SU-DHL-6 (cell line): ENCODE measurements around the gene RAB3GAP1.

ENCODE experiments used
- H2AFZ ChIP-seq: fragments of 200-600 bp; sonication (generic); 2 replicates; pipeline ENCODE4 v1.6.1; 2014; ENCODE audit warnings: low read depth, mild to moderate bottlenecking, moderate library complexity, mixed read lengths, antibody characterized with exemption, low read length; ENCODE audit not compliant: severe bottlenecking
- H3F3A ChIP-seq: fragments of 200-600 bp; shearing (Covaris generic); 2 replicates; pipeline ENCODE4 v1.6.0; 2016; ENCODE audit warnings: antibody characterized with exemption, mild to moderate bottlenecking; ENCODE audit not compliant: insufficient read depth
- H3K27ac ChIP-seq: fragments of 200-600 bp; sonication (generic); 2 replicates; pipeline ENCODE4 v1.5.1; 2016; ENCODE audit warnings: low read depth, mild to moderate bottlenecking, low read length, moderate library complexity, mixed read lengths
- H3K27me3 ChIP-seq: fragments of 200-600 bp; sonication (generic), shearing (Covaris generic); 2 replicates; pipeline ENCODE4 v1.6.0; 2014; ENCODE audit warnings: mild to moderate bottlenecking, low read length
- H3K36me3 ChIP-seq: fragments of 200-600 bp; sonication (generic); 2 replicates; pipeline ENCODE4 v1.6.1; 2014; ENCODE audit warnings: mild to moderate bottlenecking, low read length, mixed read lengths
- H3K4me2 ChIP-seq: fragments of 300-600, 200-600 bp; shearing (Covaris generic), sonication (generic); 2 replicates; pipeline ENCODE4 v1.6.0; 2014; ENCODE audit warnings: low read length, low read depth, mild to moderate bottlenecking; ENCODE audit not compliant: poor library complexity, severe bottlenecking
- H3K4me3 ChIP-seq: fragments of 200-600 bp; sonication (generic); 2 replicates; pipeline ENCODE4 v1.5.1; 2014; ENCODE audit warnings: antibody characterized with exemption, low read length, mild to moderate bottlenecking, mixed read lengths; ENCODE audit not compliant: insufficient read depth, poor library complexity, severe bottlenecking
- H3K79me2 ChIP-seq: fragments of 200-600 bp; sonication (generic); 2 replicates; pipeline ENCODE4 v1.6.1; 2014; ENCODE audit warnings: mild to moderate bottlenecking, low read length, moderate library complexity; ENCODE audit not compliant: insufficient read depth
- H3K9ac ChIP-seq: fragments of 200-600 bp; sonication (generic); 2 replicates; pipeline ENCODE4 v1.7.0; 2014; ENCODE audit warnings: mild to moderate bottlenecking, low read length
- H3K9me2 ChIP-seq: fragments of 200-600 bp; sonication (generic); replicated peaks from 2 replicates; pipeline ENCODE4 v1.6.1; 2014; ENCODE audit warnings: low read length; ENCODE audit not compliant: insufficient read depth
- H3K9me3 ChIP-seq: fragments of 200-600 bp; sonication (generic); 2 replicates; pipeline ENCODE4 v1.6.1; 2014; ENCODE audit warnings: low read length, mixed read lengths; ENCODE audit not compliant: insufficient read depth
- H4K20me1 ChIP-seq: fragments of 200-600 bp; sonication (generic); 2 replicates; pipeline ENCODE4 v1.6.1; 2014; ENCODE audit warnings: low read depth, mild to moderate bottlenecking, antibody characterized with exemption, low read length, moderate library complexity, mixed read lengths
- EZH2phosphoT487 ChIP-seq: fragments of 200-600 bp; sonication (generic), shearing (Covaris generic); conservative IDR thresholded peaks from 2 replicates; pipeline ENCODE4 v1.6.1; 2018; ENCODE audit warnings: mild to moderate bottlenecking, antibody characterized with exemption, low read length, moderate library complexity, mixed read lengths
- TF ChIP-seq, protein P1 (sequence below): fragments of 200-600 bp; sonication (generic); IDR thresholded peaks from one replicate; pipeline ENCODE4 v1.5.1; 2017; ENCODE audit warnings: antibody characterized with exemption, mild to moderate bottlenecking, low read length, moderate library complexity; ENCODE audit not compliant: insufficient read depth, poor library complexity, severe bottlenecking

The RAB3GAP1 gene

GRCh38 chr2:135152361-135152760 lies 100.3 kb downstream of the RAB3GAP1 start:
- Histone ChIP-seq H3K36me3 (peaks cover 45% of the 10 kb centered on the region), H3K4me2 (no peak overlapping the region), H4K20me1 (no peaks in the 10 kb centered on the region), H3K4me3 (no peak overlapping the region), H3K9me2 (no peaks in the 10 kb centered on the region), H3K27me3 (no peaks in the 10 kb centered on the region), H3K9ac (no peak overlapping the region), H3K27ac (no peak overlapping the region), H3K9me3 (no peaks in the 10 kb centered on the region), H2AFZ (no peak overlapping the region), H3K79me2 (no peaks in the 10 kb centered on the region), H3F3A (no peaks in the 10 kb centered on the region)
- no peak for TF ChIP-seq EZH2phosphoT487
- TF ChIP-seq, protein P1, sequence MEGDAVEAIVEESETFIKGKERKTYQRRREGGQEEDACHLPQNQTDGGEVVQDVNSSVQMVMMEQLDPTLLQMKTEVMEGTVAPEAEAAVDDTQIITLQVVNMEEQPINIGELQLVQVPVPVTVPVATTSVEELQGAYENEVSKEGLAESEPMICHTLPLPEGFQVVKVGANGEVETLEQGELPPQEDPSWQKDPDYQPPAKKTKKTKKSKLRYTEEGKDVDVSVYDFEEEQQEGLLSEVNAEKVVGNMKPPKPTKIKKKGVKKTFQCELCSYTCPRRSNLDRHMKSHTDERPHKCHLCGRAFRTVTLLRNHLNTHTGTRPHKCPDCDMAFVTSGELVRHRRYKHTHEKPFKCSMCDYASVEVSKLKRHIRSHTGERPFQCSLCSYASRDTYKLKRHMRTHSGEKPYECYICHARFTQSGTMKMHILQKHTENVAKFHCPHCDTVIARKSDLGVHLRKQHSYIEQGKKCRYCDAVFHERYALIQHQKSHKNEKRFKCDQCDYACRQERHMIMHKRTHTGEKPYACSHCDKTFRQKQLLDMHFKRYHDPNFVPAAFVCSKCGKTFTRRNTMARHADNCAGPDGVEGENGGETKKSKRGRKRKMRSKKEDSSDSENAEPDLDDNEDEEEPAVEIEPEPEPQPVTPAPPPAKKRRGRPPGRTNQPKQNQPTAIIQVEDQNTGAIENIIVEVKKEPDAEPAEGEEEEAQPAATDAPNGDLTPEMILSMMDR = no peak

- Histone ChIP-seq H3K27ac (no peak overlapping the region), H3K79me2 (no peaks in the 10 kb centered on the region), H3K36me3 (peaks cover 54% of the 10 kb centered on the region), H3K27me3 (no peaks in the 10 kb centered on the region), H2AFZ (no peak overlapping the region), H3K4me2 (no peak overlapping the region), H3K9me2 (no peaks in the 10 kb centered on the region), H3K9ac (no peak overlapping the region), H3K9me3 (no peaks in the 10 kb centered on the region), H3F3A (no peaks in the 10 kb centered on the region), H3K4me3 (no peak overlapping the region), H4K20me1 (no peaks in the 10 kb centered on the region)
- TF ChIP-seq, protein P1 = no peak
- TF ChIP-seq EZH2phosphoT487 = no peak
These were observed 102.9 kb downstream of the RAB3GAP1 start for GRCh38 chr2:135154962-135155361.

DNA sequence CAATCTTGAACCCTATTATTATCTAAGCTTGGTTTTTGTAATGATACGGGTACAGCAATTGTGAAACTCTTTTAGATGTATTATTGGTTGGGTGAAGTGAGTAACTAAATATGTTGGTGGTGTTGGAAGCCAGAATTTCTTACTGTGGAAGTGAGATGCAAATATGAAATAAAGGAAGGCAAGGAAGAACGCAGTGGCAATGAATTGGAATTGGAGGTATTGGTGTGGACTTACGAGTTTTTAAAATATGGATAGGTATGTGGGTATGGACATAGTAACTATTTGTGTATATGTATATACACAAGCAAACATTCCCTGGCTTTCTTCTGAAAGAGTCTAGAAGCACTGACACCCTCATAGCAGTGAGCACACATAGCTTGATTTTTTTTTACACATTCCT lies 105.8 kb downstream of the RAB3GAP1 start:
- no peaks in the 10 kb centered on the region for H4K20me1 ChIP-seq
- peaks cover 42% of the 10 kb centered on the region for H3K36me3 ChIP-seq
- no peaks in the 10 kb centered on the region for H3K79me2 ChIP-seq
- no peaks in the 10 kb centered on the region; the same call in 1 of the 2 replicates for H3F3A ChIP-seq
- no peak overlapping the region for H3K9ac ChIP-seq
- H2AFZ ChIP-seq = no peak overlapping the region
- no peaks in the 10 kb centered on the region for H3K27me3 ChIP-seq
- no peak overlapping the region for H3K4me2 ChIP-seq
- no peak overlapping the region for H3K4me3 ChIP-seq
- no peak overlapping the region for H3K27ac ChIP-seq
- no peaks in the 10 kb centered on the region for H3K9me3 ChIP-seq
- no peaks in the 10 kb centered on the region for H3K9me2 ChIP-seq
- TF ChIP-seq, protein P1 = no peak
- TF ChIP-seq EZH2phosphoT487 = no peak

- Histone ChIP-seq H3K36me3 (peaks cover 39% of the 10 kb centered on the region), H3K79me2 (no peaks in the 10 kb centered on the region), H3K9ac (no peak overlapping the region), H3K4me2 (no peak overlapping the region), H3K9me2 (no peaks in the 10 kb centered on the region), H3K9me3 (no peaks in the 10 kb centered on the region), H3K4me3 (no peak overlapping the region), H4K20me1 (no peaks in the 10 kb centered on the region), H3K27me3 (no peaks in the 10 kb centered on the region), H3F3A (no peaks in the 10 kb centered on the region; the same call in 1 of the 2 replicates), H2AFZ (no peak overlapping the region), H3K27ac (no peak overlapping the region)
- no peak for TF ChIP-seq EZH2phosphoT487
- TF ChIP-seq, protein P1 = no peak
These were observed 107.1 kb downstream of the RAB3GAP1 start for GRCh38 chr2:135159191-135159590.
